Measurements from ENCODE around the gene CRK.

DNA sequence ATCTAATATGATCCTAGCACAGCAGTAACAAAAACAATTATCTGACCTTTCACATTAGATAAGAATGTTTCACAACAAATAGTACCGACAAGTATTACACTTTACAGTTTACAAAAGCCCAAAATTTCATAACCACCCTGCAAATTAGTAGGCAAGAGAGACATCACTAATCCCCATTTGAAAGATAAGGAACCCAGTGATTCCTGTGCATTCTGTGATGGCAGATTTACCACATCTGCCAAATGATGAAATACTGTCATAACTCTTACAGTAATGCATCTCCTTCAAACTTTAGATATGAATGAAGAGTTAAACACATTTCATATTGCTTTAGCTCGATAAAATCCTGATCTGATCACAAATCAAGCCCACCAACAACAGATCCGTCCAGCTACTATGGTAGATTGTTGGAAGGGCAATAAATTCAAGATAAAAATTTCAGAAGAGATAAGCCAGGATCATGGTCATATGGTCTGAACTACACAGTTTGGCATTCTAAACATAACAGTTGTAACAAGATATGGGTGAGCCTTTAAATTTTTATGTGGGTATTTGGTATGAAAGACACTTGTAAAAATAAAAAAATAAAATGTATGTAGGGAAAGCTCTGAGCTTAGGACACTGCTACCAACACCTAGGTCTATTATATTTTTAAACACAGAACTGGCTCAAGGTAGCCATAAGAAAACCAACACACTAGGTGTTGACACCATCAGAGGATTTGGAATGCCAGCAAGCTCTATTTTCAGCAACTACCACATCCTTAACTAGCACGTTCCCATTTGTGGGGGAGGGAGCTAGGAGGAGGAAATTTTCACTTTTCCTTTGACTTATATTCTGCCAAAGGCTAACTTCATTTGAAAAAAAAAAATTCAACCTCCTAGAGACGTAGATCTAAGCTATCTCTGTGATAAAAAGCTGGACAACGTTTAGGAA is 65.3 kb downstream of the CRK start:
- TF ChIP-seq, protein P1, sequence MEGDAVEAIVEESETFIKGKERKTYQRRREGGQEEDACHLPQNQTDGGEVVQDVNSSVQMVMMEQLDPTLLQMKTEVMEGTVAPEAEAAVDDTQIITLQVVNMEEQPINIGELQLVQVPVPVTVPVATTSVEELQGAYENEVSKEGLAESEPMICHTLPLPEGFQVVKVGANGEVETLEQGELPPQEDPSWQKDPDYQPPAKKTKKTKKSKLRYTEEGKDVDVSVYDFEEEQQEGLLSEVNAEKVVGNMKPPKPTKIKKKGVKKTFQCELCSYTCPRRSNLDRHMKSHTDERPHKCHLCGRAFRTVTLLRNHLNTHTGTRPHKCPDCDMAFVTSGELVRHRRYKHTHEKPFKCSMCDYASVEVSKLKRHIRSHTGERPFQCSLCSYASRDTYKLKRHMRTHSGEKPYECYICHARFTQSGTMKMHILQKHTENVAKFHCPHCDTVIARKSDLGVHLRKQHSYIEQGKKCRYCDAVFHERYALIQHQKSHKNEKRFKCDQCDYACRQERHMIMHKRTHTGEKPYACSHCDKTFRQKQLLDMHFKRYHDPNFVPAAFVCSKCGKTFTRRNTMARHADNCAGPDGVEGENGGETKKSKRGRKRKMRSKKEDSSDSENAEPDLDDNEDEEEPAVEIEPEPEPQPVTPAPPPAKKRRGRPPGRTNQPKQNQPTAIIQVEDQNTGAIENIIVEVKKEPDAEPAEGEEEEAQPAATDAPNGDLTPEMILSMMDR (conservative IDR thresholded peaks at IDR 0.05; ENCODE audit: low read length): no peak
- no peak for TF ChIP-seq EZH2phosphoT487 (IDR thresholded peaks at IDR 0.05; ENCODE audit: borderline replicate concordance)

Measured in Loucy (cell line).